GM23338 (cell line): Measurements from ENCODE around the gene HLCS. TPM values are rescaled to one million over a fixed set of nuclear protein-coding genes. Genes with fewer than 3 reads are reported as not detected.

Source experiments
- ATAC-seq: fragments of 200-7000 bp; cut with Tn5 transposase; 3 replicates; pipeline ENCODE4 v1.9.1; 2020
- DNase-seq: peaks from one replicate; pipeline ENCODE4 v3.0.0-alpha.2; 2015; ENCODE audit warnings: low spot score
- H2AFZ ChIP-seq: fragments of 200-600 bp; sonication (generic); 2 replicates; pipeline ENCODE4 v1.8.0; 2016; ENCODE audit warnings: antibody characterized with exemption, mild to moderate bottlenecking, moderate library complexity
- H3F3A ChIP-seq: fragments of 200-600 bp; sonication (generic); replicated peaks from 2 replicates; pipeline ENCODE4 v1.8.0; 2017; ENCODE audit warnings: antibody characterized with exemption, mixed run types, low read depth
- H3K27ac ChIP-seq: fragments of 200-600 bp; sonication (generic); 2 replicates; pipeline ENCODE4 v1.6.1; 2016; ENCODE audit warnings: low read depth
- H3K27me3 ChIP-seq: fragments of 200-600 bp; sonication (generic); 2 replicates; pipeline ENCODE4 v1.8.0; 2016; ENCODE audit warnings: mild to moderate bottlenecking, mixed run types, moderate library complexity; ENCODE audit not compliant: insufficient read depth
- H3K36me3 ChIP-seq: fragments of 200-600 bp; sonication (generic); 2 replicates; pipeline ENCODE4 v1.8.0; 2016; ENCODE audit warnings: mild to moderate bottlenecking; ENCODE audit not compliant: insufficient read depth
- H3K4me1 ChIP-seq: fragments of 200-600 bp; sonication (generic); 2 replicates; pipeline ENCODE4 v1.8.0; 2016; ENCODE audit warnings: mild to moderate bottlenecking, moderate library complexity; ENCODE audit not compliant: insufficient read depth
- H3K4me2 ChIP-seq: fragments of 200-600 bp; sonication (generic); 2 replicates; pipeline ENCODE4 v1.7.1; 2017; ENCODE audit warnings: mixed run types
- H3K4me3 ChIP-seq: fragments of 200-600 bp; sonication (generic); 2 replicates; pipeline ENCODE4 v1.6.1; 2016; ENCODE audit warnings: mixed run types
- H3K79me2 ChIP-seq: fragments of 200-600 bp; sonication (generic); replicated peaks from 2 replicates; pipeline ENCODE4 v1.8.0; 2017; ENCODE audit warnings: mild to moderate bottlenecking; ENCODE audit not compliant: insufficient read depth
- H3K9me2 ChIP-seq: fragments of 200-600 bp; sonication (generic); 2 replicates; pipeline ENCODE4 v1.8.0; 2017; ENCODE audit not compliant: insufficient read depth
- H4K20me1 ChIP-seq: fragments of 200-600 bp; sonication (generic); replicated peaks from 2 replicates; pipeline ENCODE4 v1.8.0; 2017; ENCODE audit warnings: mild to moderate bottlenecking; ENCODE audit not compliant: insufficient read depth
- H3K27ac Mint-ChIP-seq: 2 replicates; pipeline ENCODE4 v1.8.0; 2020; ENCODE audit warnings: inconsistent platforms, mild to moderate bottlenecking, moderate library complexity, mixed read lengths
- H3K27me3 Mint-ChIP-seq: 3 replicates; pipeline ENCODE4 v1.8.0; 2022; ENCODE audit warnings: low read depth, mild to moderate bottlenecking, moderate library complexity, mixed read lengths, inconsistent platforms; ENCODE audit not compliant: insufficient read depth, poor library complexity
- H3K36me3 Mint-ChIP-seq: 3 replicates; pipeline ENCODE4 v1.8.0; 2021; ENCODE audit warnings: low read depth, mild to moderate bottlenecking, inconsistent platforms, moderate library complexity, mixed read lengths
- H3K4me1 Mint-ChIP-seq: 3 replicates; pipeline ENCODE4 v1.8.0; 2020; ENCODE audit warnings: mild to moderate bottlenecking, inconsistent platforms, mixed read lengths
- H3K4me3 Mint-ChIP-seq: 3 replicates; pipeline ENCODE4 v1.8.0; 2021; ENCODE audit warnings: moderate library complexity, mild to moderate bottlenecking, inconsistent platforms, mixed read lengths
- H3K9me3 Mint-ChIP-seq: 3 replicates; pipeline ENCODE4 v1.8.0; 2020; ENCODE audit warnings: moderate library complexity, mild to moderate bottlenecking, inconsistent platforms, mixed read lengths
- CREB1 ChIP-seq: fragments of 250-450 bp; sonication (Bioruptor Pico); IDR thresholded peaks from 2 replicates; pipeline ENCODE4 v1.5.0; 2020; ENCODE audit warnings: low read depth, mild to moderate bottlenecking, moderate library complexity
- EZH2 ChIP-seq: fragments of 200-600 bp; sonication (generic); IDR thresholded peaks from one replicate; pipeline ENCODE4 v1.8.0; 2017; ENCODE audit warnings: antibody characterized with exemption, mild to moderate bottlenecking, low read depth; ENCODE audit not compliant: unreplicated experiment
- EZH2phosphoT487 ChIP-seq: fragments of 200-600 bp; sonication (generic); IDR thresholded peaks from one replicate; pipeline ENCODE4 v1.8.1; 2018; ENCODE audit warnings: antibody characterized with exemption; ENCODE audit not compliant: unreplicated experiment
- JUNB ChIP-seq: IDR thresholded peaks from one replicate; pipeline ENCODE4 v1.6.1; 2016; ENCODE audit warnings: antibody characterized with exemption; ENCODE audit not compliant: unreplicated experiment
- NANOG ChIP-seq: IDR thresholded peaks from 2 replicates; pipeline ENCODE4 v1.6.1; 2016; ENCODE audit warnings: antibody characterized with exemption, borderline replicate concordance
- POLR2AphosphoS5 ChIP-seq: IDR thresholded peaks from 2 replicates; pipeline ENCODE4 v1.6.1; 2016; ENCODE audit warnings: antibody characterized with exemption, low read depth
- STAT1 ChIP-seq: IDR thresholded peaks from one replicate; pipeline ENCODE4 v1.6.1; 2016; ENCODE audit warnings: antibody characterized with exemption; ENCODE audit not compliant: unreplicated experiment
- ZNF114 ChIP-seq: fragments of 250-450 bp; sonication (Bioruptor Pico); IDR thresholded peaks from 2 replicates; pipeline ENCODE4 v1.5.0; 2020; ENCODE audit warnings: mild to moderate bottlenecking, moderate library complexity
- ZNF331 ChIP-seq: fragments of 250-450 bp; sonication (Bioruptor Pico); IDR thresholded peaks from 2 replicates; pipeline ENCODE4 v1.5.0; 2020; ENCODE audit warnings: low read depth, mild to moderate bottlenecking, moderate library complexity
- polyA plus RNA-seq: library from polyadenylated mRNA; unstranded; fragments of >200 nt; fragmentation: Nextera tagmentation; extraction: Ambion mirVana; gene quantifications from 2 replicates; pipeline ENCODE4 v1.2.1, GENCODE V29; 2016
- total RNA-seq: library from RNA; depleted of rRNA; stranded (reverse); fragments of >200 nt; shearing (Covaris generic); gene quantifications from 2 replicates; pipeline ENCODE4 v1.2.3, GENCODE V29; 2014
- TF ChIP-seq, protein P1 (sequence below): IDR thresholded peaks from one replicate; pipeline ENCODE4 v1.6.1; 2018; ENCODE audit warnings: antibody characterized with exemption; ENCODE audit not compliant: unreplicated experiment
- TF ChIP-seq, protein P2 (sequence below): IDR thresholded peaks from 2 replicates; pipeline ENCODE4 v1.6.1; 2016; ENCODE audit warnings: antibody characterized with exemption
- TF ChIP-seq, protein P3 (sequence below), 2 experiments: fragments of 200-600 bp in 1 of 2; sonication (generic) in 1 of 2; conservative IDR thresholded peaks; 2 replicates each; pipeline versions ENCODE4 v1.5.1 to v1.6.1; 2016 to 2017; ENCODE audit warnings: antibody characterized with exemption in 2 of 2, low read depth in 2 of 2, mild to moderate bottlenecking in 2 of 2, moderate library complexity in 1 of 2

The HLCS gene
- total and polyA plus RNA-seq, 2 experiments from 2014 or later, result 6.1 to 14.7 TPM

DNA sequence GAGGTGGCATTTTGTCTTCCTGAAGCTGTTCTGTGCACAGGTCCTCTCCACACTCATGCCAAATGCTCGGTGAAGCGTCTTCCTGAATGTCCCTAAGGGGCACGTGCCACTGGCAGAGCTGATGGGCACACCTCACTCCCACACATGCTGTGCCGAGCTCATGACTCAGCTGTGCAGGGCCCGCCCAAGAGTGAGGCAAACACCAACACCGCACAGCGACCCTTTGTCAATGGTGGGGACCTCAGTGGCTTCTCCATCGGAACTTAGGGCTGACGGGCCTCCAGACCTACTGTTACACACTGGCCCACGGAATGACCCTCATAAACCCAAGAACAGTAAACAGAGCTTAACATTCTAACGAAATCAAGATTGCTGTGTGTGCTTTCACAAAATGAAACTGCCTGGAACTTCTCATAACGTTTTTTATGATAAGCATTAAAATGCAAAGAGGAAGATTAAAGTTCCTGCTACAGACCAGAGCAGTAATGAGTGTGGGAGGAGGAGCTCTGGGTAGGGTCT, 178.3 kb downstream of the HLCS start:
- Mint-ChIP-seq H3K27ac (no peak overlapping the region), H3K27me3 (peaks cover 2% of the 10 kb centered on the region), H3K9me3 (no peaks in the 10 kb centered on the region; the same call in 2 of the 3 replicates), H3K4me1 (peaks cover 18% of the 10 kb centered on the region), H3K4me3 (no peak overlapping the region), H3K36me3 (no peaks in the 10 kb centered on the region)
- no peak for ATAC-seq
- DNase-seq, result no peak
- Histone ChIP-seq H3K27ac (no peak overlapping the region), H3K27me3 (no peaks in the 10 kb centered on the region), H4K20me1 (no peaks in the 10 kb centered on the region), H3K79me2 (no peaks in the 10 kb centered on the region), H3K4me1 (peaks cover 15% of the 10 kb centered on the region), H3F3A (no peaks in the 10 kb centered on the region), H3K4me3 (no peak overlapping the region), H3K4me2 (no peak overlapping the region), H3K36me3 (no peaks in the 10 kb centered on the region), H2AFZ (no peak overlapping the region), H3K9me2 (peaks cover 8% of the 10 kb centered on the region; the same call in 1 of the 2 replicates)
- no peak for TF ChIP-seq JUNB
- no peak for TF ChIP-seq CREB1 (CRISPR knock-in tag)
- no peak for TF ChIP-seq POLR2AphosphoS5
- no peak for TF ChIP-seq EZH2phosphoT487
- TF ChIP-seq NANOG, result no peak
- TF ChIP-seq STAT1, result no peak
- no peak for TF ChIP-seq EZH2
- TF ChIP-seq, protein P1, sequence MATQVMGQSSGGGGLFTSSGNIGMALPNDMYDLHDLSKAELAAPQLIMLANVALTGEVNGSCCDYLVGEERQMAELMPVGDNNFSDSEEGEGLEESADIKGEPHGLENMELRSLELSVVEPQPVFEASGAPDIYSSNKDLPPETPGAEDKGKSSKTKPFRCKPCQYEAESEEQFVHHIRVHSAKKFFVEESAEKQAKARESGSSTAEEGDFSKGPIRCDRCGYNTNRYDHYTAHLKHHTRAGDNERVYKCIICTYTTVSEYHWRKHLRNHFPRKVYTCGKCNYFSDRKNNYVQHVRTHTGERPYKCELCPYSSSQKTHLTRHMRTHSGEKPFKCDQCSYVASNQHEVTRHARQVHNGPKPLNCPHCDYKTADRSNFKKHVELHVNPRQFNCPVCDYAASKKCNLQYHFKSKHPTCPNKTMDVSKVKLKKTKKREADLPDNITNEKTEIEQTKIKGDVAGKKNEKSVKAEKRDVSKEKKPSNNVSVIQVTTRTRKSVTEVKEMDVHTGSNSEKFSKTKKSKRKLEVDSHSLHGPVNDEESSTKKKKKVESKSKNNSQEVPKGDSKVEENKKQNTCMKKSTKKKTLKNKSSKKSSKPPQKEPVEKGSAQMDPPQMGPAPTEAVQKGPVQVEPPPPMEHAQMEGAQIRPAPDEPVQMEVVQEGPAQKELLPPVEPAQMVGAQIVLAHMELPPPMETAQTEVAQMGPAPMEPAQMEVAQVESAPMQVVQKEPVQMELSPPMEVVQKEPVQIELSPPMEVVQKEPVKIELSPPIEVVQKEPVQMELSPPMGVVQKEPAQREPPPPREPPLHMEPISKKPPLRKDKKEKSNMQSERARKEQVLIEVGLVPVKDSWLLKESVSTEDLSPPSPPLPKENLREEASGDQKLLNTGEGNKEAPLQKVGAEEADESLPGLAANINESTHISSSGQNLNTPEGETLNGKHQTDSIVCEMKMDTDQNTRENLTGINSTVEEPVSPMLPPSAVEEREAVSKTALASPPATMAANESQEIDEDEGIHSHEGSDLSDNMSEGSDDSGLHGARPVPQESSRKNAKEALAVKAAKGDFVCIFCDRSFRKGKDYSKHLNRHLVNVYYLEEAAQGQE, result no peak
- TF ChIP-seq, protein P2, sequence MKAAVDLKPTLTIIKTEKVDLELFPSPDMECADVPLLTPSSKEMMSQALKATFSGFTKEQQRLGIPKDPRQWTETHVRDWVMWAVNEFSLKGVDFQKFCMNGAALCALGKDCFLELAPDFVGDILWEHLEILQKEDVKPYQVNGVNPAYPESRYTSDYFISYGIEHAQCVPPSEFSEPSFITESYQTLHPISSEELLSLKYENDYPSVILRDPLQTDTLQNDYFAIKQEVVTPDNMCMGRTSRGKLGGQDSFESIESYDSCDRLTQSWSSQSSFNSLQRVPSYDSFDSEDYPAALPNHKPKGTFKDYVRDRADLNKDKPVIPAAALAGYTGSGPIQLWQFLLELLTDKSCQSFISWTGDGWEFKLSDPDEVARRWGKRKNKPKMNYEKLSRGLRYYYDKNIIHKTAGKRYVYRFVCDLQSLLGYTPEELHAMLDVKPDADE, result no peak

DNA sequence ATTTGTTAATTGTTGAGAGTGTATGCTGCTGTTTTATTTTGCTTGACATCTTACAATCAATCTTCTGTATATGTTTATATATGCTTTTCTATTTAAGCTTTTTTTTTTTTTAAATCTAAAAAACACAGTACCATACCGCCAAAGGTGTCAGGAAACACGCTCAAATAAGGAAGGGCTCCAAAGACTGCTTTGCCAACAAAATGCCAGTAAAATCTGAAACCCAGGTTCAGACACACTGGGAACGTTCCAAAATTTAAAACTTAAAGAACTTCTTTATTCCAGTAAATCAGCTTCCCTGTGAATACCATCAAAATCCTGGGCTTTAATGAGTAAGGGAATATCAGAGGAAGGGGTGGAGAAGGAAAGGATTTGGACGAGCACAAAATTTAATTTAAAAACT, 180.3 kb downstream of the HLCS start:
- Mint-ChIP-seq H3K4me1 (peaks cover 10% of the 10 kb centered on the region), H3K4me3 (no peak overlapping the region), H3K9me3 (peaks cover 10% of the 10 kb centered on the region), H3K36me3 (peaks cover 8% of the 10 kb centered on the region; the same call in 2 of the 3 replicates), H3K27me3 (peaks cover 7% of the 10 kb centered on the region), H3K27ac (no peak overlapping the region)
- no peak for DNase-seq
- Histone ChIP-seq H4K20me1 (no peaks in the 10 kb centered on the region), H3K79me2 (no peaks in the 10 kb centered on the region), H3K4me2 (no peak overlapping the region), H3K36me3 (no peaks in the 10 kb centered on the region), H3K9me2 (peaks cover 12% of the 10 kb centered on the region), H3K27ac (no peak overlapping the region), H2AFZ (no peak overlapping the region), H3K4me3 (no peak overlapping the region), H3F3A (no peaks in the 10 kb centered on the region), H3K4me1 (peaks cover 11% of the 10 kb centered on the region), H3K27me3 (no peaks in the 10 kb centered on the region)
- no peak for ATAC-seq
- no peak for TF ChIP-seq ZNF114 (CRISPR knock-in tag)
- no peak for TF ChIP-seq STAT1
- no peak for TF ChIP-seq EZH2
- no peak for TF ChIP-seq CREB1 (CRISPR knock-in tag)
- TF ChIP-seq, protein P2, result no peak
- no peak for TF ChIP-seq ZNF331 (CRISPR knock-in tag)
- TF ChIP-seq POLR2AphosphoS5, result no peak
- TF ChIP-seq NANOG, result no peak
- TF ChIP-seq, protein P3, sequence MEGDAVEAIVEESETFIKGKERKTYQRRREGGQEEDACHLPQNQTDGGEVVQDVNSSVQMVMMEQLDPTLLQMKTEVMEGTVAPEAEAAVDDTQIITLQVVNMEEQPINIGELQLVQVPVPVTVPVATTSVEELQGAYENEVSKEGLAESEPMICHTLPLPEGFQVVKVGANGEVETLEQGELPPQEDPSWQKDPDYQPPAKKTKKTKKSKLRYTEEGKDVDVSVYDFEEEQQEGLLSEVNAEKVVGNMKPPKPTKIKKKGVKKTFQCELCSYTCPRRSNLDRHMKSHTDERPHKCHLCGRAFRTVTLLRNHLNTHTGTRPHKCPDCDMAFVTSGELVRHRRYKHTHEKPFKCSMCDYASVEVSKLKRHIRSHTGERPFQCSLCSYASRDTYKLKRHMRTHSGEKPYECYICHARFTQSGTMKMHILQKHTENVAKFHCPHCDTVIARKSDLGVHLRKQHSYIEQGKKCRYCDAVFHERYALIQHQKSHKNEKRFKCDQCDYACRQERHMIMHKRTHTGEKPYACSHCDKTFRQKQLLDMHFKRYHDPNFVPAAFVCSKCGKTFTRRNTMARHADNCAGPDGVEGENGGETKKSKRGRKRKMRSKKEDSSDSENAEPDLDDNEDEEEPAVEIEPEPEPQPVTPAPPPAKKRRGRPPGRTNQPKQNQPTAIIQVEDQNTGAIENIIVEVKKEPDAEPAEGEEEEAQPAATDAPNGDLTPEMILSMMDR (conservative IDR thresholded peaks at IDR 0.05; ENCODE audit: low read depth in 2 of 2), result no peak
- no peak for TF ChIP-seq JUNB
